ENCODE data around the gene WNT7A. TPM values are rescaled to one million over a fixed set of nuclear protein-coding genes. Genes with fewer than 3 reads are reported as not detected.

The WNT7A gene
- total RNA-seq, 4 donors from 2014 or later, result 0.09 to 0.91 (median 0.73) TPM; not detected in 1

GRCh38 chr3:13846716-13847570 is 32.9 kb downstream of the WNT7A start:
- H3K27ac ChIP-seq, result no peak overlapping the region
- H3K36me3 ChIP-seq, result no peaks in the 10 kb centered on the region
- peaks cover 0 to 24% (median 12%) of the 10 kb centered on the region in 3 donors for H3K4me1 ChIP-seq
- intact Hi-C loops (cut with DNase I), result no loop called here
- peaks cover 0 to 46% (median 0%) of the 10 kb centered on the region in 4 donors for H3K27me3 ChIP-seq
- no peak for DNase-seq
- TF ChIP-seq POLR2A (IDR thresholded peaks at IDR 0.05), result no peak
- no peak for TF ChIP-seq CTCF (IDR thresholded peaks at IDR 0.05)
- no peaks in the 10 kb centered on the region for H3K9me3 ChIP-seq
- H3K4me3 ChIP-seq, result no peak overlapping the region
- WGBS, 2 donors, result 61 to 66% methylated on average over 3 to 12 of the region's 16 CpGs

GRCh38 chr3:13846238-13846637 is 33.6 kb downstream of the WNT7A start:
- Histone ChIP-seq H3K4me3 (no peak overlapping the region), H3K36me3 (no peaks in the 10 kb centered on the region), H3K27ac (no peak overlapping the region), H3K27me3 (peaks cover 0 to 45% (median 0%) of the 10 kb centered on the region in 4 donors), H3K9me3 (no peaks in the 10 kb centered on the region), H3K4me1 (peaks cover 0 to 17% (median 7%) of the 10 kb centered on the region in 3 donors)
- WGBS, 2 donors, result 85 to 92% methylated on average over 2 of the region's 2 CpGs
- no peak for TF ChIP-seq POLR2A (IDR thresholded peaks at IDR 0.05)
- intact Hi-C loops (cut with DNase I), result no loop called here
- no peak for DNase-seq

GRCh38 chr3:13845806-13846205 is 34.1 kb downstream of the WNT7A start:
- Histone ChIP-seq H3K4me1 (peaks cover 0 to 12% (median 5%) of the 10 kb centered on the region in 3 donors), H3K27me3 (peaks cover 0 to 45% (median 0%) of the 10 kb centered on the region in 4 donors), H3K27ac (no peak overlapping the region), H3K9me3 (no peaks in the 10 kb centered on the region), H3K4me3 (no peak overlapping the region), H3K36me3 (no peaks in the 10 kb centered on the region)
- intact Hi-C loops (cut with DNase I), result no loop called here
- 83 to 97% methylated on average over 2 to 5 of the region's 7 CpGs for WGBS, 2 donors
- TF ChIP-seq CTCF (IDR thresholded peaks at IDR 0.05) (no peak), POLR2A (IDR thresholded peaks at IDR 0.05) (no peak)
- DNase-seq, result no peak

- intact Hi-C loops (cut with DNase I), result no loop called here
- Histone ChIP-seq H3K27me3 (peaks cover 0 to 45% (median 0%) of the 10 kb centered on the region in 4 donors), H3K9me3 (no peaks in the 10 kb centered on the region), H3K36me3 (no peaks in the 10 kb centered on the region), H3K4me3 (no peak overlapping the region), H3K27ac (no peak overlapping the region), H3K4me1 (peaks cover 0 to 3% (median 0%) of the 10 kb centered on the region in 3 donors)
- DNase-seq, result no peak
- 65 to 81% methylated on average over 8 to 10 of the region's 10 CpGs for WGBS, 2 donors
- TF ChIP-seq POLR2A (IDR thresholded peaks at IDR 0.05) (no peak), CTCF (IDR thresholded peaks at IDR 0.05) (no peak)
Measured at GRCh38 chr3:13844911-13845310, 35.0 kb downstream of the WNT7A start.

GRCh38 chr3:13844286-13844685 is 35.6 kb downstream of the WNT7A start:
- no peak for DNase-seq
- Histone ChIP-seq H3K27me3 (peaks cover 0 to 45% (median 0%) of the 10 kb centered on the region in 4 donors), H3K9me3 (no peaks in the 10 kb centered on the region), H3K4me1 (peaks cover 0 to 6% (median 0%) of the 10 kb centered on the region in 3 donors), H3K36me3 (no peaks in the 10 kb centered on the region), H3K4me3 (no peak overlapping the region), H3K27ac (no peak overlapping the region)
- intact Hi-C loops (cut with DNase I), result no loop called here
- 83 to 100% methylated on average over 1 to 4 of the region's 5 CpGs for WGBS, 2 donors
- no peak for TF ChIP-seq POLR2A (IDR thresholded peaks at IDR 0.05)
- no peak for TF ChIP-seq CTCF (IDR thresholded peaks at IDR 0.05)

Measured in esophagus squamous epithelium (tissue), 5 donors.